Activated T-cell treated with anti-CD3 and anti-CD28 coated beads, Interleukin-2, amount 50 U/mL, for 1 hour (primary cell): ENCODE results near the gene TFR2.

Source experiments
- DNase-seq: peaks from one replicate; pipeline ENCODE4 v3.0.0-alpha.2; 2020

TFR2 gene

GRCh38 chr7:100611983-100612729 lies 29.2 kb downstream of the TFR2 start, which contains the start of gene MOSPD3:
Gene MOSPD3, plus strand, starts transcription at chr7:100612540. Its CDS starts 252 bp downstream, at chr7:100612792.
- peak; percentile 99 for DNase-seq

- DNase-seq: no peak
These were observed 31.4 kb downstream of the TFR2 start for GRCh38 chr7:100609958-100610357.

- no peak for DNase-seq
These were observed 34.2 kb downstream of the TFR2 start for GRCh38 chr7:100607111-100607510.

GRCh38 chr7:100606313-100606712 lies 35.0 kb downstream of the TFR2 start:
- DNase-seq: no peak

GRCh38 chr7:100604976-100605911 lies 36.1 kb downstream of the TFR2 start:
- peak; percentile 44 for DNase-seq

GRCh38 chr7:100604028-100604975 lies 37.0 kb downstream of the TFR2 start:
- peak; percentile 77 for DNase-seq

- DNase-seq: no peak
These were observed 37.7 kb downstream of the TFR2 start for GRCh38 chr7:100603726-100604027.

- no peak for DNase-seq
These were observed 38.2 kb downstream of the TFR2 start for GRCh38 chr7:100602889-100603725.

- DNase-seq: no peak
These were observed 40.7 kb downstream of the TFR2 start for GRCh38 chr7:100600730-100601038.

GRCh38 chr7:100599911-100600729 lies 41.2 kb downstream of the TFR2 start:
- DNase-seq: no peak

GRCh38 chr7:100598425-100598824 lies 42.9 kb downstream of the TFR2 start:
- DNase-seq: no peak

- DNase-seq: no peak
These were observed 46.2 kb downstream of the TFR2 start for GRCh38 chr7:100595188-100595587.

- DNase-seq: no peak
These were observed 49.8 kb downstream of the TFR2 start for GRCh38 chr7:100591596-100591995.

- no peak for DNase-seq
These were observed 51.1 kb downstream of the TFR2 start for GRCh38 chr7:100590077-100590737.

GRCh38 chr7:100589341-100589947 lies 51.9 kb downstream of the TFR2 start:
- no peak for DNase-seq

GRCh38 chr7:100588438-100588837 lies 52.9 kb downstream of the TFR2 start:
- DNase-seq: no peak

- peak; percentile 97 for DNase-seq
These were observed 54.9 kb downstream of the TFR2 start, which contains the start of gene FBXO24 for GRCh38 chr7:100586266-100587025. Gene FBXO24, plus strand, starts transcription at chr7:100586328. Its CDS starts 298 bp downstream, at chr7:100586626.

- peak; percentile 74 for DNase-seq
These were observed 55.7 kb downstream of the TFR2 start, which contains the start of gene LRCH4 for GRCh38 chr7:100585511-100586265. Gene LRCH4, minus strand, starts transcription at chr7:100586129. Its CDS starts 29 bp downstream, at chr7:100586100.
